GM12891 (cell line): ENCODE measurements around the gene IWS1.
"Not testable (repeated sequence)": the region's sequence is repeated elsewhere in the genome, so short reads cannot be mapped to it uniquely, and the experiment has no call there.

ENCODE experiments used
- DNase-seq: peaks from one replicate; pipeline ENCODE4 v3.0.0; 2011; ENCODE audit warnings: low spot score; ENCODE audit not compliant: insufficient read length
- FAIRE-seq: peaks from 2 replicates; lab custom pipeline; 2011; peaks lifted over from hg19 to GRCh38; lab: Jason Lieb, UNC
- PAX5 ChIP-seq: IDR thresholded peaks from 2 replicates; pipeline ENCODE4 v1.6.1; 2011; ENCODE audit warnings: low read length, moderate library complexity, mild to moderate bottlenecking; ENCODE audit not compliant: insufficient read depth, severe bottlenecking
- POLR2A ChIP-seq: IDR thresholded peaks from 2 replicates; pipeline ENCODE4 v1.6.1; 2011; ENCODE audit warnings: low read depth, low read length, control low read depth
- POLR2AphosphoS5 ChIP-seq: IDR thresholded peaks from 2 replicates; pipeline ENCODE4 v1.6.1; 2011; ENCODE audit warnings: low read depth, low read length, control low read depth
- POU2F2 ChIP-seq: IDR thresholded peaks from 2 replicates; pipeline ENCODE4 v1.6.1; 2011; ENCODE audit warnings: low read depth, mild to moderate bottlenecking, control low read depth, low read length, moderate library complexity
- SPI1 ChIP-seq: IDR thresholded peaks from 2 replicates; pipeline ENCODE4 v1.6.1; 2011; ENCODE audit warnings: low read depth, low read length, control low read depth
- TAF1 ChIP-seq: IDR thresholded peaks from 2 replicates; pipeline ENCODE4 v1.6.1; 2011; ENCODE audit warnings: low read depth, low read length, control low read depth

Gene IWS1

GRCh38 chr2:127463155-127463991 lies 62.9 kb downstream of the IWS1 start:
- no peak for DNase-seq
- FAIRE-seq, result no peak
- no peak for TF ChIP-seq POU2F2
- no peak for TF ChIP-seq TAF1
- no peak for TF ChIP-seq SPI1
- no peak for TF ChIP-seq POLR2A
- TF ChIP-seq POLR2AphosphoS5, result no peak
- no peak for TF ChIP-seq PAX5

- TF ChIP-seq POLR2AphosphoS5 (no peak), SPI1 (no peak)
- no peak for FAIRE-seq
- DNase-seq, result no peak
Observed at GRCh38 chr2:127462461-127462860, 63.8 kb downstream of the IWS1 start.

DNA sequence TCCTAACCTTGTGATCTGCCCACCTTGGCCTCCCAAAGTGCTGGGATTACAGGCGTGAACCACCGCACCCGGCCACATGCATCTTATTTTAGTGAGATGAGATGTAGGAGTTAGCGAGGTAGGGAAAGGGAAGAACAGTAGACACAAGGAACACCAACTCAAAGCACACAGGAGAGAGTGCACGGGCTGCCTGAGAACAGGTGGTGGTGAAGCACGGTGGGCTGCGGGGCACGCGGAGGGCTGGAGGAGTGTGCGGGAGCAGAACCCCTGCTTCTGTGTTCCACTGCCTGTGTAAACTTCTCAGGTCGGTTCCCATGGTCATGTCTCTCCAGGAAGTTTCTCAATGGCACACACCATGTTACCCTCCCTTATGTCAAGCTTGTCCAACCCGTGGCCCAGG lies 69.3 kb downstream of the IWS1 start:
- FAIRE-seq, result no peak
- TF ChIP-seq SPI1 (no peak), POLR2AphosphoS5 (no peak), POU2F2 (no peak)
- no peak for DNase-seq

DNA sequence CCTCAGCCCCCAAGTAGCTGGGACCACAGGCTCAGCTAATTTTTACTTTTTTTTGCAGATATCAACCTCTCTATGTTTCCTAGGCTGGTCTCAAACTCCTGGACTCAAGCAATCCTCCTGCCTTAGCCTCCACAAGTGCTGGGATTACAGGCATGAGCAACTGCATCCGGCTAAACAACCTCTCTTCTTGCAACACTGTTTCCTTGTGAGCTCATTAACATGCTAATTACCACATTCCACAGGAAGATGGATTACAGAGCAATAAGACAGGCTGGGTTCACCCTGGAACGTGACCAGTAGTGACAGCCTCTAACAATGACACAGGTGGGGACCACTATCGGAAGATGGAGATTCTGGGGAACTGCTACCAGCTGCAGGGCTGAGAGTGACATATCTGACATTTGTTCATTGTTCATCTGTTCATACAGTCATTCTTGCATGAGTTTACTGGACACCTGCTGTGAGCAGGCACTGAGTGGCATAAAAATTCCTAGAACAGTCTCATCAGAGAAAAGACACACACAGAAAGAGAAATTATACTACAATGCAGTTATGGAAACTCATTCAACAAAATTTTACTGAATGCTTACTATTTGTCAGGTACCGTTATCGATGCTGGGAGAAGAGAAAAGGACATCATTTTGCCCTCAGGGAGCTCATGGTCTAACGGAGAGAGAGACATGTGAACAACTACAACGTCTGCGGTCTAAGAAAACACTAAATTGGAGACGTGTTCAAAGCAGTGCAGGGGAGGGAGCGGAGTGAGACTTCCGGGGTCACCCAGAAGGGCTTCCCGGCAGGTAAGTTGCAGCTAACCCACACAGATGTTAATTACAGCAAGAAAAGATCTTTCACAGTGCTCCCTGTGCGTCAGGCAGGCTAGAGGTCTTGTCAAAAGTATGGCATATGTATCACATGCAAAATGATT lies 70.5 kb downstream of the IWS1 start:
- TF ChIP-seq POLR2A (no peak), SPI1 (no peak), PAX5 (no peak), TAF1 (no peak), POLR2AphosphoS5 (no peak), POU2F2 (no peak)
- no peak for FAIRE-seq
- no peak for DNase-seq

GRCh38 chr2:127454595-127455565 lies 71.4 kb downstream of the IWS1 start:
- TF ChIP-seq POU2F2 (no peak), SPI1 (no peak), TAF1 (no peak), PAX5 (no peak), POLR2AphosphoS5 (no peak), POLR2A (no peak)
- DNase-seq (no peak), FAIRE-seq (no peak)

- no peak for FAIRE-seq
- TF ChIP-seq POLR2AphosphoS5 (no peak), POU2F2 (no peak), SPI1 (no peak)
- DNase-seq, result peak; percentile 14
Observed at GRCh38 chr2:127453392-127454171, 72.7 kb downstream of the IWS1 start.

- DNase-seq (no peak), FAIRE-seq (no peak)
- TF ChIP-seq POLR2AphosphoS5 (no peak), SPI1 (no peak), POLR2A (no peak)
Observed at GRCh38 chr2:127453013-127453391, 73.3 kb downstream of the IWS1 start.

DNA sequence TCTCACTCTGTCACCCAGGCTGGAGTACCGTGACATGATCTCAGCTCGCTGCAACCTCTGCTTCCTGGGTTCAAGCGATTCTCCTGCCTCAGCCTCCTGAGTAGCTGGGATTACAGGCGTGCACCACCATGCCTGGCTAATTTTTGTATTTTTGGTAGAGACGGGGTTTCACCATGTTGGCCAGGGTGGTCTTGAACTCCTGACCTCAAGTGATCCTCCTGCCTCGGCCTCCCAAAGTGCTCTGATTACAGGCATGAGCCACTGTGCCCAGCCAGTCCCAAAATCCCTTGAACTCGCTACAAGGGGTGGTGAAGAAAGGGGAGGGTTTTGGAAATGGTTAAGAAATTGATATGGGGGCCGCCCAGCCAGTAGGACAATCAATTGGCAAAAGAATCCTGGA lies 73.9 kb downstream of the IWS1 start:
- not testable (repeated sequence) for FAIRE-seq, DNase-seq

GRCh38 chr2:127451981-127452380 lies 74.3 kb downstream of the IWS1 start:
- FAIRE-seq (no peak), DNase-seq (no peak)
- TF ChIP-seq SPI1 (no peak), POU2F2 (no peak), TAF1 (no peak), POLR2A (no peak), POLR2AphosphoS5 (no peak), PAX5 (no peak)
